GM13977 (cell line): Measurements from ENCODE around the gene TIMELESS.
A peak's percentile ranks its signal among the peaks of the same experiment; 100 is the strongest.
"Not testable (repeated sequence)": the region's sequence is repeated elsewhere in the genome, so short reads cannot be mapped to it uniquely, and the experiment has no call there.

Experiments
- DNase-seq: peaks from one replicate; pipeline ENCODE4 v3.0.0; 2012; ENCODE audit warnings: low spot score
- in situ Hi-C: fragments of 300-500 bp; cut with MboI; formaldehyde crosslinking; loops from one replicate; pipeline ENCODE4 v1.12.0; 2022; ENCODE audit warnings: low sequenced_read_pairs, low pct_unique_long_range_greater_than_20kb, mixed read lengths, inconsistent platforms; ENCODE audit not compliant: unreplicated experiment
- TF ChIP-seq, protein P1 (sequence below): IDR thresholded peaks from 2 replicates; pipeline ENCODE4 v1.5.1; 2012; ENCODE audit warnings: mild to moderate bottlenecking, control low read depth; ENCODE audit not compliant: insufficient read depth; ENCODE audit errors: extremely low read depth, missing control alignments

TIMELESS gene, protein sequence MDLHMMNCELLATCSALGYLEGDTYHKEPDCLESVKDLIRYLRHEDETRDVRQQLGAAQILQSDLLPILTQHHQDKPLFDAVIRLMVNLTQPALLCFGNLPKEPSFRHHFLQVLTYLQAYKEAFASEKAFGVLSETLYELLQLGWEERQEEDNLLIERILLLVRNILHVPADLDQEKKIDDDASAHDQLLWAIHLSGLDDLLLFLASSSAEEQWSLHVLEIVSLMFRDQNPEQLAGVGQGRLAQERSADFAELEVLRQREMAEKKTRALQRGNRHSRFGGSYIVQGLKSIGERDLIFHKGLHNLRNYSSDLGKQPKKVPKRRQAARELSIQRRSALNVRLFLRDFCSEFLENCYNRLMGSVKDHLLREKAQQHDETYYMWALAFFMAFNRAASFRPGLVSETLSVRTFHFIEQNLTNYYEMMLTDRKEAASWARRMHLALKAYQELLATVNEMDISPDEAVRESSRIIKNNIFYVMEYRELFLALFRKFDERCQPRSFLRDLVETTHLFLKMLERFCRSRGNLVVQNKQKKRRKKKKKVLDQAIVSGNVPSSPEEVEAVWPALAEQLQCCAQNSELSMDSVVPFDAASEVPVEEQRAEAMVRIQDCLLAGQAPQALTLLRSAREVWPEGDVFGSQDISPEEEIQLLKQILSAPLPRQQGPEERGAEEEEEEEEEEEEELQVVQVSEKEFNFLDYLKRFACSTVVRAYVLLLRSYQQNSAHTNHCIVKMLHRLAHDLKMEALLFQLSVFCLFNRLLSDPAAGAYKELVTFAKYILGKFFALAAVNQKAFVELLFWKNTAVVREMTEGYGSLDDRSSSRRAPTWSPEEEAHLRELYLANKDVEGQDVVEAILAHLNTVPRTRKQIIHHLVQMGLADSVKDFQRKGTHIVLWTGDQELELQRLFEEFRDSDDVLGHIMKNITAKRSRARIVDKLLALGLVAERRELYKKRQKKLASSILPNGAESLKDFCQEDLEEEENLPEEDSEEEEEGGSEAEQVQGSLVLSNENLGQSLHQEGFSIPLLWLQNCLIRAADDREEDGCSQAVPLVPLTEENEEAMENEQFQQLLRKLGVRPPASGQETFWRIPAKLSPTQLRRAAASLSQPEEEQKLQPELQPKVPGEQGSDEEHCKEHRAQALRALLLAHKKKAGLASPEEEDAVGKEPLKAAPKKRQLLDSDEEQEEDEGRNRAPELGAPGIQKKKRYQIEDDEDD

GRCh38 chr12:56448860-56449621, at the start of gene TIMELESS:
Gene TIMELESS (minus strand): TSS chr12:56449426. CDS start chr12:56434170, 15,256 bp downstream.
- TF ChIP-seq, protein P1, sequence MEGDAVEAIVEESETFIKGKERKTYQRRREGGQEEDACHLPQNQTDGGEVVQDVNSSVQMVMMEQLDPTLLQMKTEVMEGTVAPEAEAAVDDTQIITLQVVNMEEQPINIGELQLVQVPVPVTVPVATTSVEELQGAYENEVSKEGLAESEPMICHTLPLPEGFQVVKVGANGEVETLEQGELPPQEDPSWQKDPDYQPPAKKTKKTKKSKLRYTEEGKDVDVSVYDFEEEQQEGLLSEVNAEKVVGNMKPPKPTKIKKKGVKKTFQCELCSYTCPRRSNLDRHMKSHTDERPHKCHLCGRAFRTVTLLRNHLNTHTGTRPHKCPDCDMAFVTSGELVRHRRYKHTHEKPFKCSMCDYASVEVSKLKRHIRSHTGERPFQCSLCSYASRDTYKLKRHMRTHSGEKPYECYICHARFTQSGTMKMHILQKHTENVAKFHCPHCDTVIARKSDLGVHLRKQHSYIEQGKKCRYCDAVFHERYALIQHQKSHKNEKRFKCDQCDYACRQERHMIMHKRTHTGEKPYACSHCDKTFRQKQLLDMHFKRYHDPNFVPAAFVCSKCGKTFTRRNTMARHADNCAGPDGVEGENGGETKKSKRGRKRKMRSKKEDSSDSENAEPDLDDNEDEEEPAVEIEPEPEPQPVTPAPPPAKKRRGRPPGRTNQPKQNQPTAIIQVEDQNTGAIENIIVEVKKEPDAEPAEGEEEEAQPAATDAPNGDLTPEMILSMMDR = no peak
- in situ Hi-C loops = no loop called here
- peak; percentile 94 for DNase-seq

- in situ Hi-C loops, DNase-seq: not testable (repeated sequence)
These were observed 49.1 kb upstream of the TIMELESS start for GRCh38 chr12:56498126-56498902.

DNA sequence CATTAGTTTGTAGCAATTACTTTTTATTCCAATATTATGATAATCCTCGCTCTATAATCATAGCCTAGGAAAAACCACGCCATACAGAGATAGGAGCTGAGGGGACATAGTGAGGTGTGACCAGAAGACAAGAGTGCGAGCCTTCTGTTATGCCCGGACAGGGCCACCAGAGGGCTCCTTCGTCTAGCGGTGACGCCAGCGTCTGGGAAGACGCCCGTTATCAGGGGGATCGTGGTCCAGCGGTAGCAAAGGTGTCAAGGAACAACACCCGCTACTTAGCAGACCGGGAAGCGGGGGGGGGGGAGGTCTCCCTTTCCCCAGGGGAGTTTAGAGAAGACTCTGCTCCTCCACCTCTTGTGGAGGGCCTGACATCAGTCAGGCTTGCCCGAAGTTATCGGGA, 47.5 kb upstream of the TIMELESS start:
- in situ Hi-C loops, DNase-seq: not testable (repeated sequence)
- TF ChIP-seq, protein P1 = peak; percentile 59

- in situ Hi-C loops = not testable (repeated sequence)
These were observed 45.3 kb upstream of the TIMELESS start for GRCh38 chr12:56494481-56494880.

GRCh38 chr12:56494106-56494415, 44.8 kb upstream of the TIMELESS start:
- in situ Hi-C loops, DNase-seq: not testable (repeated sequence)

More at GRCh38 chr12:56494481-56494880, 45.3 kb upstream of the TIMELESS start:
- DNase-seq = not testable (repeated sequence)

GRCh38 chr12:56493409-56494105, 44.3 kb upstream of the TIMELESS start:
- DNase-seq, in situ Hi-C loops: not testable (repeated sequence)

GRCh38 chr12:56490360-56490759, 41.1 kb upstream of the TIMELESS start:
- TF ChIP-seq, protein P1 = no peak
- no peak for DNase-seq
- in situ Hi-C loops = no loop called here
